NOMO-1 (cell line): Measurements from ENCODE around the gene HACL1.

Source experiments
- DNase-seq, 2 experiments: peaks; one replicate each; lab custom pipeline; 2025; ENCODE audit not compliant: unreplicated experiment in 2 of 2; lab: John Stamatoyannopoulos, UW

HACL1 gene

GRCh38 chr3:15585111-15585845, 16.1 kb downstream of the HACL1 start:
- no peak for DNase-seq

- no peak for DNase-seq
Observed at GRCh38 chr3:15581471-15582394, 19.6 kb downstream of the HACL1 start.

- DNase-seq = no peak
Observed at GRCh38 chr3:15579051-15579450, 22.3 kb downstream of the HACL1 start.

GRCh38 chr3:15578289-15578867, 23.0 kb downstream of the HACL1 start:
- peak; percentile 3 to 13 for DNase-seq

- peak; percentile 65 to 93 for DNase-seq
Observed at GRCh38 chr3:15576475-15576874, 24.9 kb downstream of the HACL1 start.

GRCh38 chr3:15575446-15575845, 25.9 kb downstream of the HACL1 start:
- DNase-seq = no peak

GRCh38 chr3:15572138-15572537, 29.2 kb downstream of the HACL1 start:
- no peak for DNase-seq

GRCh38 chr3:15563190-15563589, 38.2 kb downstream of the HACL1 start:
- no peak for DNase-seq

GRCh38 chr3:15562560-15562959, 38.8 kb downstream of the HACL1 start:
- no peak for DNase-seq

- DNase-seq = no peak
Observed at GRCh38 chr3:15558581-15558980, 42.8 kb downstream of the HACL1 start.

- DNase-seq = peak; percentile 48 to 68
Observed at GRCh38 chr3:15557511-15557946, 43.8 kb downstream of the HACL1 start.

- peak; percentile 50 to 98 for DNase-seq
Observed at GRCh38 chr3:15556512-15556911, 44.9 kb downstream of the HACL1 start.

- no peak for DNase-seq
Observed at GRCh38 chr3:15553749-15554148, 47.6 kb downstream of the HACL1 start.

GRCh38 chr3:15551902-15552301, 49.5 kb downstream of the HACL1 start:
- DNase-seq = no peak

GRCh38 chr3:15549846-15550245, 51.5 kb downstream of the HACL1 start:
- DNase-seq = no peak

GRCh38 chr3:15542614-15543013, 58.8 kb downstream of the HACL1 start:
- DNase-seq = no peak

- no peak for DNase-seq
Observed at GRCh38 chr3:15541371-15541770, 60.0 kb downstream of the HACL1 start.

GRCh38 chr3:15539066-15539465, 62.3 kb downstream of the HACL1 start:
- no peak for DNase-seq

- DNase-seq = no peak
Observed at GRCh38 chr3:15538345-15538744, 63.0 kb downstream of the HACL1 start.

- DNase-seq = no peak
Observed at GRCh38 chr3:15536856-15537255, 64.5 kb downstream of the HACL1 start.

GRCh38 chr3:15535732-15536131, 65.6 kb downstream of the HACL1 start:
- DNase-seq = no peak
